Measurements from ENCODE around the gene SYNE1.
"Not testable (repeated sequence)": the region's sequence is repeated elsewhere in the genome, so short reads cannot be mapped to it uniquely, and the experiment has no call there.

The SYNE1 gene

DNA sequence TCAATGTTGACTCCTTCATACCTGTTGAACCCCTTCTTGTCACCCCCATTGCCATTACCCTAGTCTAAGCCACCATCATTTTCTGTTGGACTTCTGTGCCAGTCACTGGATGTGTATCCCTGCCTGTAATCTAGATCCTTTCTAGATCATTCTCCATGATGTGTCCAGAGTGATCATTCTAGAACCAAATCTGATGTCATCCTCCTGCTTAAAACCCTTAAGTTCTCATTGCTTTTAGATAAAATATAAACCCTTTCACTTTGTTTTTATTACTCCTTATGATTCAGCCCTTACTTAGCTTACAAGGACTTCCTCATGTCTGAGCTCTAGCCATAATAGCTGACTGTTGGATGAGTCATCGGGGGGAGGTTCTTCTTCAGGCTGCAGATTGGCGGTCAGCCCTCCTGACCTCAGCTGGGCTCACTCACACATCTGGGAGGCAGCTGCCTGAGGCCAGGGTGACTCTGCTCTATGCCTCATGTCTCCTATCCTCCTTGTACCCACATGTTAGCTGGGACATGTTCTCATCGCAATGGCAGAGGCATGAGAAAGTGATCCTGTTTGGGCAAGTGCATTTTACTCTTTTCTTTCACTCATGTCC is 542.1 kb downstream of the SYNE1 start:
- DNase-seq (ENCODE audit: low spot score) = no peak

DNA sequence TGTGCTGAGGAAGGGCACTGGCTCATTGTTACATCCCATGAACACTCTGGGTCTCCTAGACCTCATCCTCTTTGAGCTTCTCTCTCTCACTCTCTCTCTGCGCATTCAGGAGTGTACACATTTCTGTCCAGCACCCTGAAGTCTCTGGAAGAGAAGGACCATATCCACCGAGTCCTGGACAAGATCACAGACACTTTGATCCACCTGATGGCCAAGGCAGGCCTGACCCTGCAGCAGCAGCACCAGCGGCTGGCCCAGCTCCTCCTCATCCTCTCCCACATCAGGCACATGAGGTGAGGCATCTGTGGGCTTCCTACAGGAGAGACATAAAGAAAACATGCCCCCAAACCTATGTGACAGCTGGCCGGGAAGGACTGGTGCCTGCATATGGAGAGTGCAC is 542.9 kb downstream of the SYNE1 start:
- no peak for DNase-seq (ENCODE audit: low spot score)

DNA sequence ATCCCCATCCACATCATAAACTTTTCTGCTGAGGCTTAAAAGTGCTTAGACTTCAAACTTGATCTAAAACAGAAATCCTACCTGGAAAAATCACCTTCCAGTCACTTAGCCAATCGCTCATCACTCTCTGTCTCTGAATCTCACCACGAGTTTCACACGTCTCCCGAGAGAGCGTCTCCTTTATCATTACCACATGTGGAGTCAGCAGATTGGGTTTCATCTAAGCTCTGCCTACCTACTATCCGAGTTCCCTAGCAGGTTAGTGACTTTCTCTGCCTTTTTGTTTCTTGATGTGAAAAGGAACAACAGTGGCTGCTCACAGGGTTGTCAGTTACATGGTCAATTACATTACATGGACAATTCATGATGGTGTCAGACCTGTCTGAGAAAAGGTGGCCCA is 543.5 kb downstream of the SYNE1 start:
- no peak for DNase-seq (ENCODE audit: low spot score)

DNA sequence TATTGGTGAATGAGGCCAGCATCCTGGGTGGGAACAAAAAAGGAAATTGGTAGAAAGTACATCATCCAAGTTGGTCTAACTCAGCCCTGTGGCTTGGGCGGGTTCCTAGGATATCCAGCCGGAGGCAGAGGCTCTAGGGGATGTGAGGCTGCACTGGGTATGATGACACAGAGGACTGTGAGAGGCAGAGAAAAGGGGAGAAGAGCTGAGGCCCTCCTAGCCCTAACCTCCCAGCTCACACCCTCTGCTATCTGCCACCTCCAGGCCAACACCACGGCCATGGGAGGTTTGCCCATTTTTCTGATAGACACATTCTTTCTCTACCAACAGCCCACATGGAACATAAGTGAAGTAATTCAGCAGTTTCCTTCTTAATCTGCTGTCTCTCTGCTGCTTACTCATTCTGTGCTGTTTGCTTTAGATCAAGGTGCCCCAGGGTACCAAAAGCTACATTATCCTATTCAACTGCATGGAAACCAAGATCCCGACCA is 545.3 kb downstream of the SYNE1 start:
- DNase-seq (ENCODE audit: low spot score) = no peak

DNA sequence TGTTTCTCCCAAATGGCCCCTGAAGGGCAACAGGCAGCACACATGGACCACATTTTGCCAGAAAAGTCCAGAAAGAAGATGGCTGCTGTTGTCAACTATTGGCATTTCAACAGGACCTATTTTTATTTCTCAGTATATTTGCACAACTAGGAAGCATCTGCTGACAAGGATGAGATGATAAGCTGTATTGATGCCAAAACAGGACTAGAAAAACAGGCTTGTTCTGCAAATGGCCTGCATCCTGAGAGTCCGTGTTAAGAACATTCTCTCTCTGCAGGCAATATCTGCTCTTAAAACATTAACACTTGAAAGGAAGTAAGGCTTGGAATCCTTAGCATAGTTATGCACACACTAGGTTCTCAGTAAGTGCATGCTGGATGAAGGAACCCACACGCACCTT is 546.0 kb downstream of the SYNE1 start:
- no peak for DNase-seq (ENCODE audit: low spot score)

DNA sequence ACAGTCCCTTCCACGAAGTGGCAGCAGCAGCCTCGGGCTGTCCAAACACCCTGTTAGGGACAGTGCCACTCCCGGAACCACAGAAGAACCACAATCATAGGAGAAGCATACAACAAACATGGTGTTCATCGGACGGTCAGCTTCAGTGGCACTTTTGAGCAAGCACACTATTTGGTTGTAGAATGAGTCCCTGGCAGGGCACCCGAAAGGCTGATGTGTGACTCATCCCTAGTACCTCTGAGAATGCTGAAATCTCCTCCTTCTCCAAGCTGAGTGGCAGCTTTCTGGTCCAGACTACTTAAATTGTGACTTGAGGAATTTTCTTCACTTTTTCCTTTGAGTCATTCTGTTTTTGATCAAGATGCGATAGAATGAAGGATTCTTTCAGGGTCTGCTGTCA is 547.2 kb downstream of the SYNE1 start:
- DNase-seq (ENCODE audit: low spot score) = no peak

DNA sequence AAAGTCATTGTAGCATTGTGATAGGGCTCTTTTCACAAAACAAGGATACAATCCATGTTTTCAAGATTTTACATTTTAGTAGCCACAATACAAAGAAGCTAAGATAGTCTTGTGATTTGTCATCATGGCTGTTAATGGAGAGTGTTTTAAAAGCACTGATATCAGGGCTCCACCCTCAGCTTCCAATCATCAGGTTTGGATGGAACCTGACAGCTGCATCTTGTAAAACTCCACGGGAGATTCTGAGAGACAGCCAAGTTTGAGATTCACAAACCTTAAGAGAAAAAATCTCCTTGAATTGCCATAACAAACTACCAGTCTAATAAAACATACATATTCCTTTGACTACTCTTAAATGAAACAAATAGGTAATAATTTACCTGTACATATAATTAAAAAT is 549.5 kb downstream of the SYNE1 start:
- DNase-seq (ENCODE audit: low spot score) = no peak

DNA sequence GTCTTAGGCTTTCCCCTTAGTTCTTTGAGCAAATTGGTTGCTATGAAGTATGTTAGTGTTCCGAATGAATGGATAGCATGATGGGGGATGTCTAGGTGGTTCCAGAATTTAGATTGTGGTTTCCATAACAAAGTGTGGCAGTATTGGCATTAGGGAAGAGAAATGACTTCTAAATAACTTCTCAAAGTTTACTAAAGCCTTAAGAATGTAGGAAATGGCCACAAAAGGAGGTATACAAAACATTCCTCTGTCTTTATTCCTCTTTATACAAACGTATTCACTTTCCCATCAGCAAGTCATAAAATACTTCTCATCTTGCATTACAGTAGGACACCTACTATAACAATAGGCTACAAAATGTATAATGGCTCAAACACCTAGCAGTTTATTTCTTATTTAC is 550.1 kb downstream of the SYNE1 start:
- no peak for DNase-seq (ENCODE audit: low spot score)

DNA sequence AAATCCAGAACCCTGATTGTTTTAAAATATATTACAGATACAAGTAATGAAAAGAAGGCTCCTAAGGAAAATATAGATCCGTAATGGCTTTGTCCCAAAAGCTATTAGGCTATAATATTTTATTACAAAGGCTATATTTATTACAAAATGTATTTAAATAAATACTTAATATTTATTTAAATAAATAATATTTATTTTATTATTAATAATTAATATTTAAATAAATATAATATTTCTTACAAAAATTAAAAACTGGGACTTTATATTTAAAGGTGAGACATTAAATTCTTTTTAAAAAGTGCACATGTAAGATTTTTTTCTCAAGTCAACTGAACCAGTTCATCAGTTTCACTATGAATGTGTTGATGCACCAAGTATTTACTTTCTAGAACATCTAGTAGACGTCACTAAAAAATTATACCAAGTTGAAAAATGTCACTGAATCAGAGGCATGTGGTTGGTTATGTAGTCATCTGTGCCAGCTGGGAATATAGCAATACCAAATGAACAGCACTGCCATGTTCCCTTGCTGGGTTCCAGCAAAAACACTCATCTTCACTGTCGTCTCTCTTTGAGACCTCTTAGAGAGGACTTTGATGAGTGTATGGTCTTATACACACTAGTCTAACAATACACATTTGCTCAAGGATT is 550.8 kb downstream of the SYNE1 start:
- no peak for DNase-seq (ENCODE audit: low spot score)

DNA sequence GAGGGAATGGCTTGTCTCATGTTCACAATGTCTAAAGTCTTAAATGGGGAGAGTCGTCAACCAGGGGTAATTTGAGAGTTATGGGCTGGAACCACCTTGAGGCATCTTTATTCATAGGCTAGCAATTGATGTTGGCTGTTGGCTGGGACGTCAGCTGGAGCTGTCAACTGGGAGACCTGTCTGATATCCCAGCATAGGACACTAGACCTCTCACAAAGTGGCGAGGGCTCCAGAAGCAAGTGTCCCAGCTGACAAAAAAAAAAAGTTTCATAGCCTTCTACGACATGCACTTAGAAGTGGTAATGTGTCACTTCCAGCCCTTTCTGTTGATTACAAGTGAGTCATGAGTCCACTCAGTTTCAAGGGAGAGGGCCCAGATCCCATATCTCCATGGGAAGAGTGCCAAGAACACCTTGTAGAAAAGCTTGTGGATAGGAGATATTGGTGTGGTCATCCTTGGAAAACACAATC is 551.7 kb downstream of the SYNE1 start:
- no peak for DNase-seq (ENCODE audit: low spot score)

DNA sequence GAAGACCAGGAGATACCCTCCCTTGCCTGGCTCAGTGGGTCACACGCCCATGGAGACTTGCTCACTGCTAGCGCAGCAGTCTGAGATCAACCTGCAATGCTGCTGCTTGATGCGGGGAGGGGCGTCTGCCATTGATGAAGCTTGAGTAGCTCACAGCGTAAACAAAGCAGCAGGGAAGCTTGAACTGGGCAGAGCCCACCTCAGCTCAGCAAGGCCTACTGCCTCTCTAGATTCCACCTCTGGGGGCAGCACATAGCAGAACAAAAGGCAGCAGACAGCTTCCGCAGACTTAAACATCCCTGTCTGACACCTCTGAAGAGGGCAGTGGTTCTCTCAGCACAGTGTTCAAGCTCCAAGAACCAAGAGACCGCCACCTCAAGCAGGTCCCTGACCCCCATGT is 558.4 kb downstream of the SYNE1 start:
- no peak for DNase-seq (ENCODE audit: low spot score)

DNA sequence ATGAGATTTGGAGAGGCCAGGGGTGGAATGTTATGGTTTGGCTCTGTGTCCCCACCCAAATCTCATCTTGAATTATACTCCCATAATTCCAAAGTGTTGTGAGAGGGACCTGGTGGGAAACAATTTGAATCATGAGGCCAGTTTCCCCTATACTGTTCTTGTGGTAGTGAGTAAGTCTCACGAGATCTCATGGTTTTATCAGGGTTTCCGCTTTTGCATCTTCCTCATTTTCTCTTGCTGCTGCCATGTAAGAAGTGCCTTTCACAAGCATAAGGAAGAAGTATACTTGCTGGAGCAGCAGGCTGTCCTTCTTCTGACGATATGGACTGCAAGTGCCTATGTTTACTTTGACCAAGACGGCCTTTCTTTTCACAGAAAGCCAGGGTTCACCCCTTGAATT is 559.2 kb downstream of the SYNE1 start:
- no peak for DNase-seq (ENCODE audit: low spot score)

DNA sequence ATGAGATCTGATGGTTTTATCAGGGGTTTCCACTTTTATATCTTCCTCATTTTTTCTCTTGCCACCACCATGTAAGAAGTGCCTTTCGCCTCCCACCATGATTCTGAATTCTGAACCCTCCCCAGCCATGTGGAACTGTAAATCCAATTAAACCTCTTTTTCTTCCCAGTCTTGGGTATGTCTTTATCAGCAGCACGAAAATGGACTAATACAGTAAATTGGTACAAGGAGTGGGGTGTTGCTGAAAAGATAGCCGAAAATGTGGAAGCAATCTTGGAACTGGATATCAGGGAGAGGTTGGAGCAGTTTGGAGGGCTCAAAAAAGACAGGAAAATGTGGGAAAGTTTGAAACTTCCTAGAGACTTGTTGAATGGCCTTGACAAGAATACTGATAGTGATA is 560.9 kb downstream of the SYNE1 start:
- DNase-seq (ENCODE audit: low spot score) = not testable (repeated sequence)

DNA sequence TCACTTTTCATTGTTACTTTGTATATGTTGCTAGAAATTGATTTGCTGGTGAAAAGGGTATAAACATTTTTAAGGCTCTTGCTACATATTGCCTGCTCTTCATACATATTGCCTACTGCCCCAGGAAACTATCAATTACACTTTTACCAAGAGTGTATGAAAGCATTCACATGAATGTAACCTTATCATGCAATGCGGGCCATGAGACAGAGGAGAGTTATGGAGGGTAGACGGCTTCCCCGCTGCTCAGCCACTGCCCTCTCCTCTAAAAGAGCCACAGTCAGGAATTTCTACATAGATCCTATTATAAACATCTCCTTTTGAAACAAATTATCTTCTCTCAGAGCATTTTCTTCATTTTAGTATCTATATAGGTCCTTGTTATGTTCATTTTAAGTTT is 565.3 kb downstream of the SYNE1 start:
- no peak for DNase-seq (ENCODE audit: low spot score)

Measured in Ammon's horn (tissue), 1 donor.